Measurements from ENCODE around the gene ZNF697. TPM values are rescaled to one million over a fixed set of nuclear protein-coding genes. Genes with fewer than 3 reads are reported as not detected.

Gene ZNF697
- total RNA-seq, 6 experiments from 2014 or later: 7.5 to 8.5 (median 8.1) TPM

- Mint-ChIP-seq H3K4me3 (peak overlapping the region; percentile 88), H3K36me3 (ENCODE audit: low read depth) (no peaks in the 10 kb centered on the region), H3K27me3 (ENCODE audit: insufficient read depth) (peaks cover 3% of the 10 kb centered on the region), H3K27ac (peak overlapping the region; percentile 83), H3K9me3 (no peaks in the 10 kb centered on the region), H3K4me1 (ENCODE audit: low read depth) (peaks cover 51% of the 10 kb centered on the region)
- TF ChIP-seq, protein P1, sequence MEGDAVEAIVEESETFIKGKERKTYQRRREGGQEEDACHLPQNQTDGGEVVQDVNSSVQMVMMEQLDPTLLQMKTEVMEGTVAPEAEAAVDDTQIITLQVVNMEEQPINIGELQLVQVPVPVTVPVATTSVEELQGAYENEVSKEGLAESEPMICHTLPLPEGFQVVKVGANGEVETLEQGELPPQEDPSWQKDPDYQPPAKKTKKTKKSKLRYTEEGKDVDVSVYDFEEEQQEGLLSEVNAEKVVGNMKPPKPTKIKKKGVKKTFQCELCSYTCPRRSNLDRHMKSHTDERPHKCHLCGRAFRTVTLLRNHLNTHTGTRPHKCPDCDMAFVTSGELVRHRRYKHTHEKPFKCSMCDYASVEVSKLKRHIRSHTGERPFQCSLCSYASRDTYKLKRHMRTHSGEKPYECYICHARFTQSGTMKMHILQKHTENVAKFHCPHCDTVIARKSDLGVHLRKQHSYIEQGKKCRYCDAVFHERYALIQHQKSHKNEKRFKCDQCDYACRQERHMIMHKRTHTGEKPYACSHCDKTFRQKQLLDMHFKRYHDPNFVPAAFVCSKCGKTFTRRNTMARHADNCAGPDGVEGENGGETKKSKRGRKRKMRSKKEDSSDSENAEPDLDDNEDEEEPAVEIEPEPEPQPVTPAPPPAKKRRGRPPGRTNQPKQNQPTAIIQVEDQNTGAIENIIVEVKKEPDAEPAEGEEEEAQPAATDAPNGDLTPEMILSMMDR (IDR thresholded peaks at IDR 0.05): peak; percentile 71
- peak; percentile 86 for DNase-seq
These were observed 26.8 kb upstream of the ZNF697 start for GRCh38 chr1:119674835-119675289.

- TF ChIP-seq, protein P1 (IDR thresholded peaks at IDR 0.05): no peak
- no peaks in the 10 kb centered on the region for H3K36me3 Mint-ChIP-seq (ENCODE audit: low read depth)
- no peaks in the 10 kb centered on the region for H3K9me3 Mint-ChIP-seq
- DNase-seq: peak; percentile 77
- H3K4me3 Mint-ChIP-seq: peak overlapping the region; percentile 88
- H3K27ac Mint-ChIP-seq: peak overlapping the region; percentile 83
- H3K27me3 Mint-ChIP-seq (ENCODE audit: insufficient read depth): no peaks in the 10 kb centered on the region; the same call in none of the 2 replicates
- peaks cover 51% of the 10 kb centered on the region for H3K4me1 Mint-ChIP-seq (ENCODE audit: low read depth)
These were observed 26.1 kb upstream of the ZNF697 start for GRCh38 chr1:119674111-119674526.

DNA sequence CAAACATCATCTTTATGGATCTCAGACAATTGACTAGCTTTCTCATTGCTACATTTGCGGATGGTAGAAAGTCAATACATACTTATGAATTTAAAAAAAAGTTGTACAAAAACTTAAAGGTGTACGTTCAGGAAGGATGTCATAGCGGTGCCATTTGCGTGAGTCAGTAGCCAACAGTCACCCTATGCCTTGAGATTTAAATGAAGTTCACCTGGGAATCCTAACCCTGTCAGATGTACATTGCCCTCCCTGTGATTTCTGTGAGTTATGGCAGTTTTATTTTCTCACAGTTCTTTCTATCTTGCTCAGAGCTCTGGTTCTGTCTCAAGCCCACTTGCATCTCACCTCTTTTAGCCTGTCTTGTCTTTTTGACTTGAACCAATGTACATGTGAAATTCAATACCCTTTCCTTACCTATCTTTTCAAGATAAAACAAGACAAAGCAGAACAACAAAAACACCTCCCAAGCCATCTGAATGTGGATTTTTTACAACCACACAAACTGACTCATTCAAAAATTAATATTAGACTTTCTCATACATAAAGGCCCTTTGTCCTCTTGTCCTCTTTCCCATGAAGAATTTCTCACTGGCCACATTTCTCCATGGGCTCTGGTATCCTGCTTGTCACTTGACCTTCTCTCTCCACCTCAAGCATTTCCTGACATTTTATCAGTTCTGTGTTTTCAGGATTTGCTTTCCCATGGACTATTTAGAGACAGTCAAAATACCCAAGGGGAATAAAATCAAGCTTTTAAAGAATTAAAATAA, 25.3 kb upstream of the ZNF697 start:
- no peaks in the 10 kb centered on the region; the same call in none of the 2 replicates for H3K27me3 Mint-ChIP-seq (ENCODE audit: insufficient read depth)
- peak overlapping the region; percentile 83; the same call in 1 of the 2 replicates for H3K27ac Mint-ChIP-seq
- peak overlapping the region; percentile 11; the same call in 1 of the 2 replicates for H3K4me3 Mint-ChIP-seq
- TF ChIP-seq, protein P1 (IDR thresholded peaks at IDR 0.05): no peak
- H3K36me3 Mint-ChIP-seq (ENCODE audit: low read depth): no peaks in the 10 kb centered on the region
- no peak for DNase-seq
- H3K4me1 Mint-ChIP-seq (ENCODE audit: low read depth): peaks cover 51% of the 10 kb centered on the region
- H3K9me3 Mint-ChIP-seq: no peaks in the 10 kb centered on the region

DNA sequence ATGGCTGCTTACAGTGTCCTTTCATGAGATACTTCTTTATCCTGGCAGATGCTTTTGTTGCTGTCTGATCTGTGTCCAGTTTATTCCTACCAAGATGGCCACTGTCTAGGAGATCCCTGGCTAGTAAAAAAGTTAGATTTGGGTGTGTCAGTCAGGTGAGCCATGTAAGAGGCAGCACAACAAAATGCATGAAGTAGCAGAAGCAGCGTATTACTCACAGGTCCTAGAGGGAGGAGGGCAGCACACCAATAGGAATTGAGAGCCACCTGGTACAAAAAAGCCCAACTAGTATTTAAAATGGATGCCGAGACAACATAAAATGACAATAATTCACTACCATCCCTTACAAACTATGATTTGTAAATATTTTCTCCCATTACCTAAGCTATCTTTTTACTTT, 22.8 kb upstream of the ZNF697 start:
- Mint-ChIP-seq H3K36me3 (ENCODE audit: low read depth) (no peaks in the 10 kb centered on the region), H3K4me3 (no peak overlapping the region), H3K27ac (no peak overlapping the region), H3K27me3 (ENCODE audit: insufficient read depth) (no peaks in the 10 kb centered on the region; the same call in 1 of the 2 replicates), H3K9me3 (no peaks in the 10 kb centered on the region), H3K4me1 (ENCODE audit: low read depth) (peaks cover 38% of the 10 kb centered on the region)
- no peak for DNase-seq
- TF ChIP-seq, protein P1 (IDR thresholded peaks at IDR 0.05): no peak

- peaks cover under 1% of the 10 kb centered on the region for H3K4me1 Mint-ChIP-seq (ENCODE audit: low read depth)
- DNase-seq: no peak
- no peaks in the 10 kb centered on the region; the same call in 1 of the 2 replicates for H3K27me3 Mint-ChIP-seq (ENCODE audit: insufficient read depth)
- H3K27ac Mint-ChIP-seq: no peak overlapping the region
- no peaks in the 10 kb centered on the region for H3K36me3 Mint-ChIP-seq (ENCODE audit: low read depth)
- H3K4me3 Mint-ChIP-seq: no peak overlapping the region
- H3K9me3 Mint-ChIP-seq: no peaks in the 10 kb centered on the region
- TF ChIP-seq, protein P1 (IDR thresholded peaks at IDR 0.05): no peak
These were observed 19.1 kb upstream of the ZNF697 start for GRCh38 chr1:119667173-119667572.

Data from HFFc6 (cell line).